ENCODE data around the gene OR6A2. TPM values are rescaled to one million over a fixed set of nuclear protein-coding genes. Genes with fewer than 3 reads are reported as not detected.

The OR6A2 gene
- total RNA-seq, 1 experiment from 2014 or later, result 0.33 TPM

GRCh38 chr11:6844356-6844755, 44.9 kb upstream of the OR6A2 start:
- H4K91ac ChIP-seq (ENCODE audit: insufficient read length, low read depth, low read length), result no peak overlapping the region
- peak overlapping the region in 1 of 3 experiments; percentile 98; a peak in 2 of 7 replicates for H3K27ac Mint-ChIP-seq
- no peaks in the 10 kb centered on the region for H4K20me1 ChIP-seq (ENCODE audit: control insufficient read depth, insufficient read depth, insufficient read length)

More at GRCh38 chr11:6844356-6844755, 44.9 kb upstream of the OR6A2 start:
- TF ChIP-seq, protein P1, sequence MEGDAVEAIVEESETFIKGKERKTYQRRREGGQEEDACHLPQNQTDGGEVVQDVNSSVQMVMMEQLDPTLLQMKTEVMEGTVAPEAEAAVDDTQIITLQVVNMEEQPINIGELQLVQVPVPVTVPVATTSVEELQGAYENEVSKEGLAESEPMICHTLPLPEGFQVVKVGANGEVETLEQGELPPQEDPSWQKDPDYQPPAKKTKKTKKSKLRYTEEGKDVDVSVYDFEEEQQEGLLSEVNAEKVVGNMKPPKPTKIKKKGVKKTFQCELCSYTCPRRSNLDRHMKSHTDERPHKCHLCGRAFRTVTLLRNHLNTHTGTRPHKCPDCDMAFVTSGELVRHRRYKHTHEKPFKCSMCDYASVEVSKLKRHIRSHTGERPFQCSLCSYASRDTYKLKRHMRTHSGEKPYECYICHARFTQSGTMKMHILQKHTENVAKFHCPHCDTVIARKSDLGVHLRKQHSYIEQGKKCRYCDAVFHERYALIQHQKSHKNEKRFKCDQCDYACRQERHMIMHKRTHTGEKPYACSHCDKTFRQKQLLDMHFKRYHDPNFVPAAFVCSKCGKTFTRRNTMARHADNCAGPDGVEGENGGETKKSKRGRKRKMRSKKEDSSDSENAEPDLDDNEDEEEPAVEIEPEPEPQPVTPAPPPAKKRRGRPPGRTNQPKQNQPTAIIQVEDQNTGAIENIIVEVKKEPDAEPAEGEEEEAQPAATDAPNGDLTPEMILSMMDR (conservative IDR thresholded peaks at IDR 0.05), result no peak
- Histone ChIP-seq H4K8ac (replicated peaks; ENCODE audit: insufficient read length, low read depth, low read length) (no peak overlapping the region), H3K79me2 (ENCODE audit: insufficient read depth, low read length) (no peaks in the 10 kb centered on the region), H3K14ac (ENCODE audit: insufficient read depth, low read length) (no peak overlapping the region), H2BK12ac (ENCODE audit: insufficient read length, low read depth, low read length) (no peak overlapping the region), H2AFZ (ENCODE audit: low read length) (no peak overlapping the region), H3K23ac (ENCODE audit: insufficient read length, low read depth, low read length) (no peak overlapping the region), H3K4me1 (ENCODE audit: insufficient read depth, low read length) (no peaks in the 10 kb centered on the region), H4K5ac (ENCODE audit: insufficient read length, low read depth, low read length) (no peak overlapping the region), H2BK5ac (ENCODE audit: insufficient read length, low read length) (no peak overlapping the region), H3K9me3 (ENCODE audit: control insufficient read depth, low read depth, low read length) (no peaks in the 10 kb centered on the region), H2BK120ac (ENCODE audit: low read depth, low read length, poor library complexity, severe bottlenecking) (no peak overlapping the region), H3K23me2 (ENCODE audit: insufficient read length, low read depth, low read length, poor library complexity, severe bottlenecking) (no peaks in the 10 kb centered on the region), H2AK5ac (ENCODE audit: insufficient read length, low read length) (no peak overlapping the region), H2BK20ac (ENCODE audit: low read depth, low read length, poor library complexity, severe bottlenecking) (no peak overlapping the region), H3K18ac (ENCODE audit: insufficient read length, low read depth, low read length) (no peak overlapping the region), H3K27ac (ENCODE audit: insufficient read length, low read depth, low read length) (no peak overlapping the region), H3K4me2 (ENCODE audit: insufficient read depth, insufficient read length, low read length) (no peak overlapping the region), H3K56ac (ENCODE audit: insufficient read length, low read depth, low read length) (no peak overlapping the region), H2BK15ac (ENCODE audit: low read depth, low read length) (no peak overlapping the region), H3T11ph (ENCODE audit: low read length) (no peak overlapping the region), H3K4ac (ENCODE audit: low read depth, low read length) (no peak overlapping the region), H3K27me3 (ENCODE audit: insufficient read depth, low read length) (no peaks in the 10 kb centered on the region), H3K9ac (ENCODE audit: extremely low read depth, insufficient read length, low read length) (no peak overlapping the region), H3K79me1 (ENCODE audit: insufficient read depth, low read depth, low read length, poor library complexity, severe bottlenecking) (no peaks in the 10 kb centered on the region)
- H3K4me3 Mint-ChIP-seq, result no peak overlapping the region
- peaks cover 2% of the 10 kb centered on the region for H3K27me3 Mint-ChIP-seq (ENCODE audit: low read depth)
- DNase-seq, result no peak
- peaks cover 15 to 22% of the 10 kb centered on the region in 2 experiments for H3K9me3 Mint-ChIP-seq
- peaks cover 4 to 29% (median 15%) of the 10 kb centered on the region in 3 experiments; a peak in 6 of 7 replicates for H3K36me3 Mint-ChIP-seq (ENCODE audit: insufficient read depth in 1 of 3, low read depth in 3 of 3)
- peaks cover 23 to 24% of the 10 kb centered on the region in 2 experiments for H3K4me1 Mint-ChIP-seq
- WGBS (ENCODE audit: extremely low coverage, insufficient read length, low lambda C conversion rate), result no CpG with 5 or more reads among the region's 5 CpGs

Measured in H9 (cell line).